NOMO-1 treated with DMSO at 0.1 percent for 48 hours (cell line): ENCODE measurements around the gene GHITM.
"Not testable (repeated sequence)": the region's sequence is repeated elsewhere in the genome, so short reads cannot be mapped to it uniquely, and the experiment has no call there.

ENCODE experiments used
- DNase-seq: peaks from one replicate; lab custom pipeline; 2025; ENCODE audit not compliant: unreplicated experiment; lab: John Stamatoyannopoulos, UW

GHITM gene

DNA sequence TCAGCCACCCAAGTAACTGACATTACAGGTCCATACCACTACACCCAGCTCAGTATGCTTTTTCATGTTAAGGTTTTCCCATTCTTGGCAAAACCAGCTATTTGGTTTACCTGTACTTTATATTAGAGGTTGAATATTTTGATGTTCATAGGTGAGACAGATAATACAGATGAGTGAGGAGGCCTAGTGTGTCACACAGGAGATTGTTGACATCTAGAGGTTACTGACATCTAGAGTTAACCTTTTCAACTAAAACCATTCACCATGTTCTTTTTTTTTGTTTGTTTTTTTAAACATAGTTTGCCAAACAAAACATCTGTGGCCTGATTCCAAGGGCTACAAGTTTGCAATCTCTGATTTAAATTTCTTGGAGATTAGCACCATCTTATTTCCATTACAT, 8.0 kb downstream of the GHITM start:
- DNase-seq, result no peak

DNA sequence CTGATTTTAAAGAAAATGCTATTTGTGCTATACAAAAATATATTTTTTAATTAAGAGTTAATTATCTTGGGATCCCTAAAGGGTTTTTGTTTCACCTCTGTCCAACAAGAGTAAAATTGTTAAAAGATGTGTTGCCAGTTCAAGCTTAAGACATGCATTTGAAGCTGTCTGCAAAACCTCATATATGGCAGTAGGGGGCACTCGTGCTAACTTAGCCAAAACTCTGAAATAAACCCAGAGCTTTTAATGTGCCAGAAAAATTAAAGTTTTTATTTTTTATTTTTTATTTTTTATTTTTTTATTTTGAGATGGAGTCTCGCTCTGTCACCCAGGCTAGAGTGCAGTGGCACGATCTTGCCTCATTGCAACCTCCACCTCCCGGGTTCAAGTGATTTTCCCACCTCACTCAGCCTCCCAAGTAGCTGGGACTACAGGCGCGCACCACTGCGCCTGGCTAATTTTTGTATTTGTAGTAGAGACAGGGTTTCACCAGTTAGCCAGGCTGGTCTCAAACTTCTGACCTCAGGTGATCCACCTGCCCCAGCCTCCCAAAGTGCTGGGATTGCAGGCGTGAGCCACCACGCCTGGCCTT, 8.8 kb downstream of the GHITM start:
- peak; percentile 44 for DNase-seq

DNA sequence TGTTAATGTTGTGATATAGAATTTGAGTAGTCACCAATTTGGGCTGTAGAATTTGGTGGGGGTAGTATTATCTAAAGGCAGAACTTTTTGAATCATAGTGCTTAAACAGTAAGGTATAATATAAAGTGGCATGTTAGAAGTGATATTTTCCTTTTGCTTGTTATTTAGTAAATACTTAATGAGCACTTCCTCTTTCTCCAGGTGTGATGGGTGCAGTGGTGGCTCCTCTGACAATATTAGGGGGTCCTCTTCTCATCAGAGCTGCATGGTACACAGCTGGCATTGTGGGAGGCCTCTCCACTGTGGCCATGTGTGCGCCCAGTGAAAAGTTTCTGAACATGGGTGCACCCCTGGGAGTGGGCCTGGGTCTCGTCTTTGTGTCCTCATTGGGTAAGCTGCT, 10.5 kb downstream of the GHITM start:
- DNase-seq, result no peak

DNA sequence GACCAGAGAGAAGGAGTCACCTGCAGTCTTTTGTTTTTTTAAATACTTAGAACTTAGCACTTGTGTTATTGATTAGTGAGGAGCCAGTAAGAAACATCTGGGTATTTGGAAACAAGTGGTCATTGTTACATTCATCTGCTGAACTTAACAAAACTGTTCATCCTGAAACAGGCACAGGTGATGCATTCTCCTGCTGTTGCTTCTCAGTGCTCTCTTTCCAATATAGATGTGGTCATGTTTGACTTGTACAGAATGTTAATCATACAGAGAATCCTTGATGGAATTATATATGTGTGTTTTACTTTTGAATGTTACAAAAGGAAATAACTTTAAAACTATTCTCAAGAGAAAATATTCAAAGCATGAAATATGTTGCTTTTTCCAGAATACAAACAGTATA, 13.5 kb downstream of the GHITM start:
- no peak for DNase-seq

DNA sequence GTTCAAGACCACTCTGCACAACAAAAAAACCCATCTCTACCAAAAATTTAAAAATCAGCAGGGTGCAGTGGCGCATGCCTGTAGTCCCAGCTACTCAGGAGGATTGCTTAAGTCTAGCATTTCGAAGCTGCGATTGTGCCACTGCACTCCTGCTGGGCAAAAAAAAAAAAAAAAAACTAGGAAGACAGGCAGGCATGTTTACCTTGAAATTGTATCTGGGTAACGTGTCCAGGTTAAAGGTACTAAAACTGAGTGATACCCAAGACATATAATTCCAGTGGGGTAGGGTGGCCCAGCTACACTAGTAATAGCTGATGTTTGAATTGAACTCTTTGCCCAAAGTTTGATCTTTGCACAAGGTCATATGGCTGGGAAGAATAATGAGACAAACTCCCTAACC, 16.2 kb downstream of the GHITM start:
- no peak for DNase-seq

DNA sequence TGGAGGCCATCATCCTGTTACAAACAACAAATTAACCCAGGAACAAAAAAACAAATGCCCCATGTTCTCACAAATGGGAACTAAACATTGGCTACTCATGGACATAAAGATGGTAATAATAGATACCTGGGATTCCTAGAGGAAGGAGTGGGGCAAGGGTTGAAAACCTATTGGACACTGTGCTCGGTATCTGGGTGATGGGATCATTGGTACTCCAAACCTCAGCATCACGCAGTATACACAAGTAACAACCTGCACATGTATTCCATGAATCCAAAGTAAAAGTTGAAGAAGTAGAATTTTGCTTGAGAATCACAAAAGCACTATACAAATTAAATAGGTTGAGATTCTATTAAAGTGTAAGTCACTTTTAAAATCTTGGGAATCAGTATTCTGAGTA, 16.7 kb downstream of the GHITM start:
- no peak for DNase-seq

DNA sequence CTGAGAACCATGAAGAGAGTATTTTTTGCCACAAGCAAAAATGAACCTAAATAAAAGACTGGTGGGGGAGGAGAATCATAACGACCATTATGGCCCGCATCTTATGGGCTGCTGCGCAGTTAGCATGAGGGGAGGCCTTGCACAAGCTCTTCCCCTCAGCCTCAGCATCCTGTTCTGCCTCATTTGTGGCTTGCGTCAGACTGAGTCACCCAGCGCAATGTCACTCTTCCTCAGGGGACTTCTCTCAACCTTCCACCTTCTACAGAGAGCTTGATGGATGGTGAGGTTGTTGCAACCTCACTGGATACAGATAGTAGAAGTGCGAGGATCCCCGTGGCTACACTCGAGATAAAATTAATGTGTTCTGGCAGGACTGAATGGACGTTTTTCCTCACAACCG, 17.5 kb downstream of the GHITM start:
- peak; percentile 97 for DNase-seq

DNA sequence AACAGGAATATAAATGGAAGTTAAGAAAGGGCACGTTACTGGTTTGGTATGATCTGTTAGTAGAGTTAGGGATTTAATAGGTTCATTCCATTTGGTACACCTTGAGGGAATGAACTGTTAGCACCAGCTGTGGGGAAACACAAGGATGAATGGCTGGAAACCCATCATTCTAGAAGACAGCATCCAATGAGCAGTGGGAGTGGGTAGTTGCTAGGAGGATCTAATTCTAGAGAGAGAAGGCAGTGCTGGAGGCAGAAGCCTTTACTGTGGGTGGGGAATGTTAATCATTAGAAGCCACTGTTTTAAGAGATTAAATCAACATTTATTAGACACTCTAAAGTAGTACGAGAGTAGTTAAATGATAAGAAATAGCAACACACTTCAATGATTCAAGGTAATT, 18.8 kb downstream of the GHITM start:
- DNase-seq, result no peak

DNA sequence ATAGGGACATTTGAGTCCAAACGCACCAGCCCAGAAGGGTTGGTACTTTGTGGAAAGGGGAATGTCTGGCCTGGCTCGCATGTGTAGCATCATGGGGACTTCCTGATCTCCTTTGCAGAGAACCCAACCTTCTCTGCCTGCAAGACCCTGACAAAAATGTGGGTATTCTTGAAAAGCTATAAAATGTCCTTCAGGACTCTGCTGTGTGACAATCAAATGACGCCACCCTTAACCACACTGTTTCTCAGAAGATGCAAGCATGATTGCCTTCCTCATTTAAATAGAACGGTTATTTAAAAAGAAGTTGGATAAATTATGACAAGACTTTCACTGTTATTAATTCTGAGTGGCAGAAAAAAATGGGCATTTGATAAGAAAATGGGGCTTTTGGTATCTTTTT, 19.2 kb downstream of the GHITM start:
- peak; percentile 74 for DNase-seq

DNA sequence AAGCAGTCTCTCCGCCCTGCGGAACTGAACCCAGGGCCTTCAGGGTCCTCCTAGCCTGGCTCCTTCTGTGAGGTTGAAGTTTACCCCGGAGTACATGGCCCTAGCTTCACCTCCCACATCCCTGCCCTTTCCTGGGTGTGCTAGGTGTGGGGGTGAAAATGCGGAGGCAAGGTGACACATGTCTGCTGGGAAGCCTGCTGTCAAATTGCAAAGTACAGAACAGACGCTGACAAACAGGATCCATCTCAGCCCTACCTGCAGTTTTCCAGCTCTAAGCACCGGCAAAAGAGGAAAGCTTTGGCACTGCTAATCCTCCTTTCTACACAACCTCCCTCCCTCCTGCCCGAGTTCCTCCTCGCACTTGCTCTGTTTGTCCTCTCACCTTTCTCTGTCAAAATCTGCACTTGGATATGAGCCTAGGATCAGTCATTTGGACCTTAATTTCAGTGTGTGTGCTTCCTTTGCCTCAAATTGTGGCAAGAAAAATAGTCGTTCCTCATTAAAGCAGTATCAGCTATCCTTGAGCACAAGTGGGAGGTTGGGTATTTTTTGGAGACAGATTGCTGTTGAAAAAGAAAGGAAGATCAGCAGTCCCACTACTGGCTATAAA, 19.9 kb downstream of the GHITM start:
- no peak for DNase-seq

DNA sequence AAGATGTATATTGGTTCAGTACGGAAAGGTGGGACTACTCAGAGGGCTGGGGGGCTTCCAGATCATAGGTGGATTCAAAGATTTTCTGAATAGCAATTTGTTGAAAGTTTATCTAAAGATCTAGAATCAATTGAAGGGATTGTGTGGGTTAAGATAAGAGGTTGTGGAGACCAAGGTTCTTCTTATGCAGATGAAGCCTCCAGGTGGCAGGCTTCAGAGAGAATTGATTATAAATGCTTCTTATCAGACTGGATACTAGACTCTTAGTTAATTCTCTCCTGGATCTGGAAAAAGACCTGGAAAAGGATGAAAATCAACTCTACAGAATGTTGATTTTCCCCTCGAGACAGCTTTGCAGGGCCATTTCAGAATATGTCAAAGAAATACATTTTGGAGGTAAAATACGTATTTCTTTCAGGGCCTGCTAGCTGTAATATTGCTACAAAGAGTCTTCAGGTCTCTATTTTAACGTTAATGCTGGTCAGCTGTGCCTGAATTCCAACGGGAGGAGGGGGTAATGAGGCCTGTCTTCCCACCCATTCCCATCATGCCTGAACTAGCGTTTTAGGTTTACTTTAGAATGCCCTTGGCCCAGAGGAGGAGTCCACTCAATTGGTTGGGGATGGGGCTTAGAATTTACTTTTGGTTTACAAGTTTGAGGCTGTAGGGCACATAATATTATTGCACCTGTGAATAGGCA, 21.5 kb downstream of the GHITM start:
- no peak for DNase-seq

DNA sequence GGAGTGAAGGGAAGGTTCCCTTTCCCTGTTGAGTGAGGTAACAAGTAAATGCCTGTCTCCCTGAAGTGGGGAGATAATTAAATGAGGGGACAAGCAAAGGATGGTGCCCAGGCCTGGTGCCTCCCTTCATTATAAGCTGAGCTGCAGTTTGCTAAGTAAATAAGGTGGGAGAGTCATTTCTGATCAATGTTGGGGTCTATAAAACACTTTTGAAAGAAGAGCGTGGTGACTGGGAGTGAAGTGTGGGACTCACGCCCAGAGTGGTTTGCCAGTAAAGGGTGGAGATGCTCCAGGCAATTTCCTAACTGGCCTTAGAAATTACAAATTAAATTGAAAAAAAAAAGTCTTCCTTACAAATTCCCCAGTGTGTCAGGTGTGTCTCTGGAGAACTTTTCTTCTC, 24.7 kb downstream of the GHITM start:
- DNase-seq, result no peak

DNA sequence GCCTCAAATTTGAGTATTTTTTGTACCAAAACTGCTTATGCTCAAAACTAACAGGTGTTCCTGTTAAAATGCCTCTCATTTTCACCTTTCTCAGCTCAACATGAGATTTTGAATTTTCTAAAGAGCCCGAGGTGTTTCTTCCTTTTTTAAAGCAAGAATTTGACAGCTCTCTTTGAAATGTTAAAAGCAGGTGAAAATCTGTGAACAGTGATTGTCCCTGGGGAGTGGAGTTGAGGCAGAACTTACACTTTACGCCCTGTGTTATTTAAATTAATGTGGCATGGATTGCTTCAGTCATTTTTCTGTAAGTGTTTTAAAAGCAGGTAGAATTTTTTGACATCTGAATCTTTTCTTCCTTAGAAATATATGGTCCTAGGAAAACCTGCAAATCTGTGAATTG, 25.1 kb downstream of the GHITM start:
- DNase-seq, result no peak

DNA sequence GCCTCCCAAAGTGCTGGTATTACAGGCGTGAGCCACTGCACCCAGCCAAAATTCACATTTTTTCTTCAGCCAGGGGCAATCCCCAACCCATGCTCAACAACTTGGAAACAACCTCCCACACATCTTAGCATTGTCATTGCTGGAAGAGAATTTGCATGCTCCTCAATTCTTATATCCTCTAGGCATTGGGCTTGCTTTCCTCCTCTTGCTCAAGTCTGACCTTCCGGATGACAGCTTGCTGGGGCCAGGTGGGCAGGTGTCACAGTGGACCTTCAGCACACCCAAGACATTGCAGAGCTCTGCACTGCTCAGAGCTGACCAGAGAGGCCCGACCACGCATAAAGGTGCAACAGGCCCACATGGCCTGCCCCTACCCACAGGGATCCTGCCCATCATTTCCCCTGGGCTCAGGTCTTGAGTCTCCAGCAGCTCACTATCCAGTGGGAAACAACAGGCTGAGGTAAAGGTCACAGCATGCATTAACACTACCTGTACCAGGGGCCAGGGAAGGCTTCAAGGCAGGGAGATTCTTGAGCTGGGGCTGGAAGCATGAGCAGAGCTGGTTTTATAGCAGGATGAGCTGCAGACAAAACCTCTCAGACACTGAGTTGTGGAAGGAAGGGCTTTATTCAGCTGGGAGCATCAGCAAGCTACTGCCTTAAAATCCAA, 27.4 kb downstream of the GHITM start:
- no peak for DNase-seq

DNA sequence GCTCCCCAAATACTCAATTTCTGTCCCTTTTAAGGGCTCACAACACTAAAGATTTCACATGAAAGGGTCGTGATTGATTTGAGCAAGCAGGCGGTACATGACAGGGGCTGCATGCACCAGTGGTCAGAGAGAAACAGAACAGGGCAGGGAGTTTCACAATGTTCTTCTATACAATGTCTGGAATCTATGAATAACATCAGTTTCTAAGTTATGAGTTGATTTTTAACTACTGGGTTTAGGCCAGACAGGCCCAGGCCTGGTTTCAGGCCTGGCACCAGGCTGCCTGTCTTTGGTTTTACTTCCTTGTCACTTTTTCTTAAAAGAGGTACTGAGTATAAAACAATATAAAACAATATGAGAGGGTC, 28.0 kb downstream of the GHITM start:
- not testable (repeated sequence) for DNase-seq

DNA sequence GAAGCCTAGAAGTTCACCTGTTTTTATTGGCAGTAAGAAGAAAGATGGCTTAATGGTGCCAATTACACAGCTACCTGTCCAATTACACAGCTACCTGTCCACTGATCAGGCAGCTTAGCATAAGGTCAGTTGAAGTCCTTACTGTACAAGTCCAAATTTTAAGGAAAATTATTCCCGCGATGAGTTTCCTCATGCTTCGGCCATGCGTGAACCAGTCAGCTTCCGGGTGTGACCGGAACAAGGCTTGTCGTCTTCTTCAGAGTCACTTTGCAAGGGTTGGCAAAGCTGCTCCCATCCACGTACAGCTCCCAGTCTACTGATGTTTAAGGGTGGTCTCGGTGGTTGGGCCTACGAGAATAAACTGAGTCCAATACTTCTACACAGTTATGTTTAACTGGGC, 29.1 kb downstream of the GHITM start:
- not testable (repeated sequence) for DNase-seq

DNA sequence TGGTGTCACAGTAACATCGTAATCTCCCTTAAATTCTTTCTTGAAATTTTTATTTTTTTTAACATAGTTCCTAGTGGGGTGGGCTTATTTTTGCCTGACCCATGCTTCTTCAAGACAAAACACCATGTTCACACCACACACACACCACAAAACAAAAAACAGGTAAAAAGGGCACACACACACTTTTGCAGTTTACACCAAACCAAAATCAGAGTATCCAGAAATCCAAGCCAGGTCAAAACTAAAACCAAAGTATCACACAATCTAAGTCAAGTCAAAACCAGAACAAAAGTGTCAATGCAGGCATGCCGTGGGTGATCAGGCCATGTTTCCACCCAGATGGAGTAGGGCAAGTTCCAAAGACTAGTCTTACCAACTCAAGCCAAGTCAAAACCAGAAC, 31.9 kb downstream of the GHITM start:
- DNase-seq, result not testable (repeated sequence)

DNA sequence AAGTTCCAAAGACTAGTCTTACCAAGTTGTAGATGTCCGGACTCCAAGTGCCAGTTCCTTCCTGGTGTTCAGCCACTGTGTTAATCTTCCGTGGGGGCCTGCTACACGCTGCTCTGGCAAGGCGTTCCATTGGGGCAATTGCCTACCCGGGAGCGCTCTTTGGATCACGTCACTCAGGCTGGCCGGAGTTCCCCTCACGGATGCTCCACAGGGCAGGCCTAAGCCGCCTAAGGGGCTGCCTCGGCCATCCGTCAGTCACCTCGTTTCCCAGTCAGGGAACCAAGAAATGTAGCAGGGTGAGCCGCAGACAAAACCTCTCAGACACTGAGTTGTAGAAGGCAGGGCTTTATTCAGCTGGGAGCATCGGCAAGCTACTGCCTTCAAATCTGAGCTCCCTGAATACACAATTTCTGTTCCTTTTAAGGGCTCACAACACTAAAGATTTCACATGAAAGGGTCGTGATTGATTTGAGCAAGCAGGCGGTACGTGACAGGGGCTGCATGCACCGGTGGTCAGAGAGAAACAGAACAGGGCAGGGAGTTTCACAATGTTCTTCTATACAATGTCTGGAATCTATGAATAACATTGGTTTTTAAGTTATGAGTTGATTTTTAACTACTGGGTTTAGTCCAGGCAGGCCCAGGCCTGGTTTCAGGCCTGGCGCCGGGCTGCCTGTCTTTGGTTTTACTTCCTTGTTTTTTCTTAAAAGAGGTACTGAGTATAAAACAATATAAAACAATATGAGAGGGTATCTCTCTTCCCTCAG, 32.6 kb downstream of the GHITM start:
- peak; percentile 38 for DNase-seq

DNA sequence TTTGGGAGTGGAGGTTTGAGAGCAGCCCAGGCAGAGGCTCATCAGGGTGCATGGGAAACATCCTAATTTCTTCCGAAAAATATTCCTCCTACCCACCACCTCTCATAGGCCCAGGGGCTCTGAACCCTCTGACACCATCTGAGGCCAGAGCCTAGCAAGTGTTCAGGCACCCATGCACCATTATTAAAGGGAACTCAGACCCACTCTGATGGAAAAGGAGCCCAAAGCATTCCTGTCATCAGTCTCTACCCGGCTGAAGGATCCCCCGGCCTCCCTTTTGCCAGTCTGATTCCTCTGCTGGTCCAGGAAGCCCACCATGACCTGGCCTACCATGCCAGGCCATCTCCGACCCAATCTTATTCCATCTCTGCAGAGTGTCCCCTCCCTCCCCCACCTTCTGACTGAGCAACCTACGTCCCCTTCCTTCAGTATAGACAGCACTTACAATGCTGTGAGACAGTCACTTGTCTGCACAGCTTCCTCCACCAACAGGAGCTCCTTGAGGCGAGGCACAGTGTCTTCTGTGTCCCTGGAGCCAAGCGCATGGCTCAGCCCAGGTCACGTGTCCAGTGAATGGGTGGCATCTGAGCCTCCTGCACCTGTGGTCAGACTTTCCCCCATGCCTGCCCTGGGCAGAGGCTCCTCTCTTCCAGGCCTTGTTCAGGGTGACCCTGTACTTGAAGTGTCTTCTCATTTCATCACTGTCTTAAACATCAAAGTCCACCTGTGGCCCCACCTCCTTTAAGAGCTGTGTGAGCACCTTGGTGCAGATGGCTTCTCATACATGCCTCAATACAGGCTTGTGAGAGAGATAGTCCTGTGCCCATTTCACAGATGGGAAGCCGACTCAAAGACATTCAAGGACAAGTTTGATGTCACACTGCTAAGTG, 33.4 kb downstream of the GHITM start:
- no peak for DNase-seq

DNA sequence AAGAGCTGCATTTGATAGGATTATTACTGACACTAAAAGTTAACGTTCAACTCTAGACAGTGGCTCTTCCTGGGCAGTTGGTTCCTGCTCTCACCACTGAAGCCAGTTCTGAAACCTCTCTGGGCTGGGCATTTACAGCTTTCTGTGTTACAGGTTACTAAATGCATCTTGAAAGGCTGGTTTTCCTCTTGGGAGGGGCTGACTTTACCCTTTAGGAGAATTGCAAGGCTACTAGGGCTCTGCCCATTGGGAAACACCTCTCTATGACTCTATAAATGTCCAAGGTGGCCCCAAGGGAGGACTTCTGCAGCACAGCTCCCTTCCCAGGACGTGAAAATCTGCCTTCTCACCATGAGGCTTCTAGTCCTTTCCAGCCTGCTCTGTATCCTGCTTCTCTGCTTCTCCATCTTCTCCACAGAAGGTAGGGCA, 34.2 kb downstream of the GHITM start, which contains the start of gene GPR15LG:
TSS of gene GPR15LG (plus strand) at position 301 of the 429 bp plus-strand sequence. CDS start at position 352, 51 bp downstream.
- no peak for DNase-seq
